Testis (tissue), 3 donors: ENCODE data around the gene MYH9. TPM values are rescaled to one million over a fixed set of nuclear protein-coding genes. Genes with fewer than 3 reads are reported as not detected.
"Not testable (repeated sequence)": the region's sequence is repeated elsewhere in the genome, so short reads cannot be mapped to it uniquely, and the experiment has no call there.

Experiments
- DNase-seq: peaks from one replicate; pipeline ENCODE4 v3.0.0-alpha.2; 2019
- H3K27ac ChIP-seq, 2 donors: fragments of 200-600 bp; sonication (generic); one replicate each; pipeline ENCODE4 v1.5.1; 2019
- H3K27me3 ChIP-seq: fragments of 200-600 bp; sonication (generic); one replicate; pipeline ENCODE4 v1.5.1; 2019
- H3K36me3 ChIP-seq: fragments of 200-600 bp; sonication (generic); one replicate; pipeline ENCODE4 v1.5.1; 2017; ENCODE audit warnings: low read depth; ENCODE audit errors: missing control alignments
- H3K4me1 ChIP-seq: fragments of 200-600 bp; sonication (generic); one replicate; pipeline ENCODE4 v1.5.1; 2019
- H3K4me3 ChIP-seq, 2 donors: fragments of 200-600 bp; sonication (generic); one replicate each; pipeline ENCODE4 v1.5.1; 2017 to 2019
- H3K9me3 ChIP-seq: fragments of 200-600 bp; sonication (generic); one replicate; pipeline ENCODE4 v1.5.1; 2017
- CTCF ChIP-seq, 3 experiments: fragments of 450-650 bp in 2 of 3; fragments of 200-600 bp in 1 of 3; sonication (generic) in 1 of 3; IDR thresholded peaks; one replicate each; pipeline ENCODE4 v1.5.1; 2016 to 2019; ENCODE audit warnings: antibody characterized with exemption in 3 of 3, mild to moderate bottlenecking in 2 of 3, moderate library complexity in 1 of 3
- POLR2A ChIP-seq: fragments of 450-650 bp; IDR thresholded peaks from one replicate; pipeline ENCODE4 v1.6.1; 2017; ENCODE audit warnings: antibody characterized with exemption, mild to moderate bottlenecking, moderate library complexity
- WGBS, 2 donors: methylation state at CpG; one replicate each; pipeline ENCODE4 v1.1.5; 2018; 5-methylcytosine and 5-hydroxymethylcytosine counted together
- intact Hi-C: fragments of 100-400 bp; cut with DNase I; formaldehyde crosslinking; loops from one replicate; pipeline ENCODE4 v1.15.1; 2023; ENCODE audit warnings: low total_unique reads
- polyA plus RNA-seq: library from polyadenylated mRNA; stranded (reverse); fragments of 350-450 nt; fragmentation: Illumina TruSeq; extraction: RNeasy Lipid Tissue Mini Kit (QIAGEN cat#74804); gene quantifications from one replicate; pipeline ENCODE4 v1.2.3, GENCODE V29; 2014; ENCODE audit warnings: low read depth, low replicate concordance; ENCODE audit not compliant: insufficient read depth
- total RNA-seq, 2 donors: library from RNA; depleted of rRNA; stranded (reverse); fragments of >200 nt; gene quantifications; one replicate each; pipeline ENCODE4 v1.2.3, GENCODE V29; 2016

Gene MYH9
- total and polyA plus RNA-seq, 3 donors from 2014 or later = 129 to 146 (median 141) TPM

- Histone ChIP-seq H3K4me3 (no peak overlapping the region), H3K4me1 (peaks cover 3% of the 10 kb centered on the region), H3K36me3 (no peaks in the 10 kb centered on the region), H3K27me3 (no peaks in the 10 kb centered on the region), H3K27ac (no peak overlapping the region), H3K9me3 (no peaks in the 10 kb centered on the region)
- WGBS, 2 donors = 47 to 55% methylated on average over 18 of the region's 18 CpGs
- peak; percentile 67 for DNase-seq
- intact Hi-C loops = no loop called here
- TF ChIP-seq POLR2A (no peak), CTCF (IDR thresholded peaks at IDR 0.05) (peak; percentile 47 to 71 (median 51))
Observed at GRCh38 chr22:36277482-36278291, 110.1 kb downstream of the MYH9 start.

GRCh38 chr22:36274531-36274930 is 113.2 kb downstream of the MYH9 start:
- H3K9me3 ChIP-seq = no peaks in the 10 kb centered on the region
- intact Hi-C loops = no loop called here
- no peak overlapping the region for H3K4me3 ChIP-seq
- peaks cover 3% of the 10 kb centered on the region for H3K4me1 ChIP-seq
- H3K27ac ChIP-seq = no peak overlapping the region
- no peaks in the 10 kb centered on the region for H3K27me3 ChIP-seq
- no peaks in the 10 kb centered on the region for H3K36me3 ChIP-seq
- no peak for DNase-seq
- WGBS, 2 donors = 84 to 93% methylated on average over 5 of the region's 5 CpGs
- TF ChIP-seq CTCF (IDR thresholded peaks at IDR 0.05) (no peak), POLR2A (no peak)

GRCh38 chr22:36271951-36272350 is 115.8 kb downstream of the MYH9 start:
- H3K4me3 ChIP-seq, H3K4me1 ChIP-seq, H3K27ac ChIP-seq, H3K9me3 ChIP-seq, H3K36me3 ChIP-seq, DNase-seq, H3K27me3 ChIP-seq, intact Hi-C loops: not testable (repeated sequence)
- 79 to 90% methylated on average over 3 to 5 of the region's 5 CpGs for WGBS, 2 donors

GRCh38 chr22:36271231-36271630 is 116.5 kb downstream of the MYH9 start:
- H3K36me3 ChIP-seq, H3K4me3 ChIP-seq, intact Hi-C loops, H3K27ac ChIP-seq, H3K9me3 ChIP-seq, H3K27me3 ChIP-seq, DNase-seq, H3K4me1 ChIP-seq: not testable (repeated sequence)
- 69 to 70% methylated on average over 6 to 7 of the region's 7 CpGs for WGBS, 2 donors

GRCh38 chr22:36267896-36268485 is 119.8 kb downstream of the MYH9 start:
- TF ChIP-seq CTCF (IDR thresholded peaks at IDR 0.05) (no peak), POLR2A (no peak)
- Histone ChIP-seq H3K36me3 (no peaks in the 10 kb centered on the region), H3K9me3 (no peaks in the 10 kb centered on the region), H3K4me3 (no peak overlapping the region), H3K27ac (peak overlapping the region in 1 of 2 donors; percentile 3), H3K4me1 (peaks cover 7% of the 10 kb centered on the region), H3K27me3 (no peaks in the 10 kb centered on the region)
- intact Hi-C loops = no loop called here
- DNase-seq = no peak
- WGBS, 2 donors = 88 to 93% methylated on average over 11 of the region's 11 CpGs
